ENCODE results near the gene INSIG2.

The INSIG2 gene

GRCh38 chr2:118146315-118147283 is 58.3 kb downstream of the INSIG2 start:
- no peak overlapping the region for H2AFZ ChIP-seq
- no peaks in the 10 kb centered on the region for H3K4me1 ChIP-seq
- H3K9ac ChIP-seq, result no peak overlapping the region
- H3K9me3 ChIP-seq (ENCODE audit: control insufficient read depth, low read length), result no peaks in the 10 kb centered on the region
- no peaks in the 10 kb centered on the region for H3K27me3 ChIP-seq (ENCODE audit: control insufficient read depth, insufficient read depth, low read length)
- no peak overlapping the region for H3K27ac ChIP-seq
- no peak overlapping the region for H3K4me3 ChIP-seq (ENCODE audit: low read depth, low read length)
- H3K79me2 ChIP-seq, result no peaks in the 10 kb centered on the region
- H3K36me3 ChIP-seq (ENCODE audit: control insufficient read depth, insufficient read depth, low read length), result no peaks in the 10 kb centered on the region
- TF ChIP-seq, protein P1, sequence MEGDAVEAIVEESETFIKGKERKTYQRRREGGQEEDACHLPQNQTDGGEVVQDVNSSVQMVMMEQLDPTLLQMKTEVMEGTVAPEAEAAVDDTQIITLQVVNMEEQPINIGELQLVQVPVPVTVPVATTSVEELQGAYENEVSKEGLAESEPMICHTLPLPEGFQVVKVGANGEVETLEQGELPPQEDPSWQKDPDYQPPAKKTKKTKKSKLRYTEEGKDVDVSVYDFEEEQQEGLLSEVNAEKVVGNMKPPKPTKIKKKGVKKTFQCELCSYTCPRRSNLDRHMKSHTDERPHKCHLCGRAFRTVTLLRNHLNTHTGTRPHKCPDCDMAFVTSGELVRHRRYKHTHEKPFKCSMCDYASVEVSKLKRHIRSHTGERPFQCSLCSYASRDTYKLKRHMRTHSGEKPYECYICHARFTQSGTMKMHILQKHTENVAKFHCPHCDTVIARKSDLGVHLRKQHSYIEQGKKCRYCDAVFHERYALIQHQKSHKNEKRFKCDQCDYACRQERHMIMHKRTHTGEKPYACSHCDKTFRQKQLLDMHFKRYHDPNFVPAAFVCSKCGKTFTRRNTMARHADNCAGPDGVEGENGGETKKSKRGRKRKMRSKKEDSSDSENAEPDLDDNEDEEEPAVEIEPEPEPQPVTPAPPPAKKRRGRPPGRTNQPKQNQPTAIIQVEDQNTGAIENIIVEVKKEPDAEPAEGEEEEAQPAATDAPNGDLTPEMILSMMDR (IDR thresholded peaks at IDR 0.05), result no peak
- H3K4me2 ChIP-seq (ENCODE audit: low read length), result no peak overlapping the region

DNA sequence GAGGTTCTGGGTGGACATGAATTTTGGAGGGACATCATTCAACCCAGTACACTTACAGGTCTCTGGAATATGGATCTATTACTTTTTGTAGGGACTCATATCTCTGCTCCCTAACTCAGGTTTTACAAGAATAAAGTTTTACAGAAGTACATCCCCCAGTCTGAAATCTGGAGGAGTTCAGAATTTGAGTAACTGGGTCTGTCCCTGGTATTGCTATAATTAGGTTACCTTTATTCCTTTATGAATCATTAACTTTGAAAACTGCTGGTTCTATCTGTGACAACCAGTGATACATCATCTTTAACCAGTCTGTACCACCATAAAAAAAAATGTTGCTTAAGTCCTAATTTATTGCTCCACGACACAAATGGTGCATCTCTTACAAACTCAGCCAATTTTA is 59.9 kb downstream of the INSIG2 start:
- no peak overlapping the region for H3K27ac ChIP-seq
- H2AFZ ChIP-seq, result no peak overlapping the region
- H3K79me2 ChIP-seq, result no peaks in the 10 kb centered on the region
- no peak overlapping the region for H3K9ac ChIP-seq
- TF ChIP-seq, protein P1 (IDR thresholded peaks at IDR 0.05), result no peak
- H3K4me2 ChIP-seq (ENCODE audit: low read length), result no peak overlapping the region
- no peaks in the 10 kb centered on the region for H3K27me3 ChIP-seq (ENCODE audit: control insufficient read depth, insufficient read depth, low read length)
- no peaks in the 10 kb centered on the region for H3K9me3 ChIP-seq (ENCODE audit: control insufficient read depth, low read length)
- H3K36me3 ChIP-seq (ENCODE audit: control insufficient read depth, insufficient read depth, low read length), result no peaks in the 10 kb centered on the region
- H3K4me3 ChIP-seq (ENCODE audit: low read depth, low read length), result no peak overlapping the region
- no peaks in the 10 kb centered on the region for H3K4me1 ChIP-seq

DNA sequence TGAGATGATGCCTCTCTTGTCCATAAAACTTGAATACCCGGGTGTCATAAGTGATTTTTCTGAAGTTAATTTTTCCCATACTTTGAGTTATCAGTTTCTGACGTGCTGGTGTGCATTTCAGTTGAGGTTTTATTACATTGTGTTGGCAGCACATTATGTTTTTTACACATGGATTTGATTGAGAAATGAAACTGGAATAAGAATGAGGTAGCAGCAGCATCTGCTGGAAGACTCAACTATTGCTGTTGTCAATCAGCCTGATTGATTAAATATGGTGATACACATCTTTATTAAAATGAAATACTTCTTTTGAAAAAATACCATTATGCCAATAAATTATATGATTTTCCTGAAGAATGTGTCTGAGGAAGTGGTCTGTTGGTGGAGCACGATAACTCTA is 60.5 kb downstream of the INSIG2 start:
- H3K79me2 ChIP-seq, result no peaks in the 10 kb centered on the region
- no peak overlapping the region for H2AFZ ChIP-seq
- no peak overlapping the region for H3K4me2 ChIP-seq (ENCODE audit: low read length)
- TF ChIP-seq, protein P1 (IDR thresholded peaks at IDR 0.05), result no peak
- no peak overlapping the region for H3K9ac ChIP-seq
- no peak overlapping the region for H3K4me3 ChIP-seq (ENCODE audit: low read depth, low read length)
- H3K27ac ChIP-seq, result no peak overlapping the region
- no peaks in the 10 kb centered on the region for H3K9me3 ChIP-seq (ENCODE audit: control insufficient read depth, low read length)
- H3K36me3 ChIP-seq (ENCODE audit: control insufficient read depth, insufficient read depth, low read length), result no peaks in the 10 kb centered on the region
- no peaks in the 10 kb centered on the region for H3K4me1 ChIP-seq
- no peaks in the 10 kb centered on the region for H3K27me3 ChIP-seq (ENCODE audit: control insufficient read depth, insufficient read depth, low read length)

GRCh38 chr2:118150294-118150693 is 62.0 kb downstream of the INSIG2 start:
- H3K9ac ChIP-seq, result no peak overlapping the region
- no peaks in the 10 kb centered on the region for H3K36me3 ChIP-seq (ENCODE audit: control insufficient read depth, insufficient read depth, low read length)
- no peaks in the 10 kb centered on the region for H3K9me3 ChIP-seq (ENCODE audit: control insufficient read depth, low read length)
- H3K27me3 ChIP-seq (ENCODE audit: control insufficient read depth, insufficient read depth, low read length), result no peaks in the 10 kb centered on the region
- no peaks in the 10 kb centered on the region for H3K4me1 ChIP-seq
- H2AFZ ChIP-seq, result no peak overlapping the region
- H3K27ac ChIP-seq, result no peak overlapping the region
- no peak overlapping the region for H3K4me2 ChIP-seq (ENCODE audit: low read length)
- H3K4me3 ChIP-seq (ENCODE audit: low read depth, low read length), result no peak overlapping the region
- H3K79me2 ChIP-seq, result no peaks in the 10 kb centered on the region
- TF ChIP-seq, protein P1 (IDR thresholded peaks at IDR 0.05), result no peak
